HepG2 (cell line): ENCODE results near the gene LAMC3.

Experiments used
- BCL6 ChIP-seq: IDR thresholded peaks from 2 replicates; pipeline ENCODE4 v1.6.1; 2016; ENCODE audit warnings: missing genetic modification reagents, missing compliant biosample characterization
- CTCF ChIP-seq: sonication (generic); formaldehyde crosslinking; IDR thresholded peaks from 2 replicates; pipeline ENCODE4 v1.5.0; 2020; ENCODE audit warnings: mild to moderate bottlenecking, missing genetic modification reagents, moderate library complexity
- FOXJ3 ChIP-seq: sonication (generic); formaldehyde crosslinking; IDR thresholded peaks from 2 replicates; pipeline ENCODE4 v1.4.0; 2020; ENCODE audit warnings: missing genetic modification reagents, mild to moderate bottlenecking, borderline replicate concordance
- MTF1 ChIP-seq: sonication (generic); formaldehyde crosslinking; IDR thresholded peaks from 2 replicates; pipeline ENCODE4 v1.5.0; 2020; ENCODE audit warnings: missing genetic modification reagents
- NFIB ChIP-seq: sonication (generic); formaldehyde crosslinking; IDR thresholded peaks from 2 replicates; pipeline ENCODE4 v1.9.0; 2021; ENCODE audit warnings: missing genetic modification reagents, mild to moderate bottlenecking, borderline replicate concordance
- POLR2AphosphoS2 ChIP-seq: IDR thresholded peaks from 2 replicates; pipeline ENCODE4 v1.6.1; 2011; ENCODE audit warnings: low read depth, low read length, improper control_type of control experiment
- SIN3A ChIP-seq: IDR thresholded peaks from 2 replicates; pipeline ENCODE4 v1.6.1; 2011; ENCODE audit warnings: low read depth, mild to moderate bottlenecking, control low read depth, low read length, borderline replicate concordance
- SIN3B ChIP-seq: fragments of 150-350 bp; IDR thresholded peaks from 2 replicates; pipeline ENCODE4 v1.6.1; 2014; ENCODE audit warnings: low read length
- TFAP4 ChIP-seq: sonication (generic); IDR thresholded peaks from 2 replicates; pipeline ENCODE4 v1.6.1; 2016; ENCODE audit warnings: low read depth, borderline replicate concordance
- ZNF263 ChIP-seq: sonication (generic); formaldehyde crosslinking; IDR thresholded peaks from 2 replicates; pipeline ENCODE4 v1.4.0; 2020; ENCODE audit warnings: missing genetic modification reagents
- TF ChIP-seq, protein P1 (sequence below), 2 experiments: IDR thresholded peaks; 2 replicates each; pipeline ENCODE4 v1.6.1; 2011 to 2012; ENCODE audit warnings: low read length in 2 of 2, borderline replicate concordance in 1 of 2, low read depth in 1 of 2, mild to moderate bottlenecking in 1 of 2, moderate library complexity in 1 of 2

GRCh38 chr9:131100445-131100844 is 91.5 kb downstream of the LAMC3 start:
- TF ChIP-seq ZNF263 (no peak), MTF1 (CRISPR knock-in tag) (no peak), POLR2AphosphoS2 (no peak), BCL6 (CRISPR knock-in tag) (no peak), NFIB (CRISPR knock-in tag) (no peak), CTCF (CRISPR knock-in tag) (no peak), TFAP4 (no peak), SIN3B (no peak), FOXJ3 (CRISPR knock-in tag) (no peak), SIN3A (no peak)
- TF ChIP-seq, protein P1, sequence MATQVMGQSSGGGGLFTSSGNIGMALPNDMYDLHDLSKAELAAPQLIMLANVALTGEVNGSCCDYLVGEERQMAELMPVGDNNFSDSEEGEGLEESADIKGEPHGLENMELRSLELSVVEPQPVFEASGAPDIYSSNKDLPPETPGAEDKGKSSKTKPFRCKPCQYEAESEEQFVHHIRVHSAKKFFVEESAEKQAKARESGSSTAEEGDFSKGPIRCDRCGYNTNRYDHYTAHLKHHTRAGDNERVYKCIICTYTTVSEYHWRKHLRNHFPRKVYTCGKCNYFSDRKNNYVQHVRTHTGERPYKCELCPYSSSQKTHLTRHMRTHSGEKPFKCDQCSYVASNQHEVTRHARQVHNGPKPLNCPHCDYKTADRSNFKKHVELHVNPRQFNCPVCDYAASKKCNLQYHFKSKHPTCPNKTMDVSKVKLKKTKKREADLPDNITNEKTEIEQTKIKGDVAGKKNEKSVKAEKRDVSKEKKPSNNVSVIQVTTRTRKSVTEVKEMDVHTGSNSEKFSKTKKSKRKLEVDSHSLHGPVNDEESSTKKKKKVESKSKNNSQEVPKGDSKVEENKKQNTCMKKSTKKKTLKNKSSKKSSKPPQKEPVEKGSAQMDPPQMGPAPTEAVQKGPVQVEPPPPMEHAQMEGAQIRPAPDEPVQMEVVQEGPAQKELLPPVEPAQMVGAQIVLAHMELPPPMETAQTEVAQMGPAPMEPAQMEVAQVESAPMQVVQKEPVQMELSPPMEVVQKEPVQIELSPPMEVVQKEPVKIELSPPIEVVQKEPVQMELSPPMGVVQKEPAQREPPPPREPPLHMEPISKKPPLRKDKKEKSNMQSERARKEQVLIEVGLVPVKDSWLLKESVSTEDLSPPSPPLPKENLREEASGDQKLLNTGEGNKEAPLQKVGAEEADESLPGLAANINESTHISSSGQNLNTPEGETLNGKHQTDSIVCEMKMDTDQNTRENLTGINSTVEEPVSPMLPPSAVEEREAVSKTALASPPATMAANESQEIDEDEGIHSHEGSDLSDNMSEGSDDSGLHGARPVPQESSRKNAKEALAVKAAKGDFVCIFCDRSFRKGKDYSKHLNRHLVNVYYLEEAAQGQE (IDR thresholded peaks at IDR 0.05; ENCODE audit: borderline replicate concordance in 1 of 2, low read depth in 1 of 2, low read length in 2 of 2), result no peak
